WERI-Rb-1 (cell line): Measurements from ENCODE around the gene GAL3ST3.

Source experiments
- DNase-seq: peaks from one replicate; pipeline ENCODE4 v3.0.0-alpha.2; 2020
- H3K27ac ChIP-seq: fragments of 250-450 bp; sonication (Bioruptor Pico); 2 replicates; pipeline ENCODE4 v1.5.1; 2020; ENCODE audit warnings: mild to moderate bottlenecking, moderate library complexity
- H3K27me3 ChIP-seq: fragments of 250-450 bp; sonication (Bioruptor Pico); 2 replicates; pipeline ENCODE4 v1.5.1; 2021; ENCODE audit warnings: mild to moderate bottlenecking, low read depth, moderate library complexity; ENCODE audit not compliant: insufficient read depth, severe bottlenecking
- H3K36me3 ChIP-seq: fragments of 250-450 bp; sonication (Bioruptor Pico); 2 replicates; pipeline ENCODE4 v1.5.1; 2020; ENCODE audit warnings: mild to moderate bottlenecking, moderate library complexity
- H3K4me3 ChIP-seq: 2 replicates; pipeline ENCODE4 v1.5.1; 2011; ENCODE audit warnings: low read depth, mild to moderate bottlenecking, control low read depth, low read length
- H3K9me3 ChIP-seq: fragments of 250-450 bp; sonication (Bioruptor Pico); 2 replicates; pipeline ENCODE4 v1.5.1; 2021; ENCODE audit warnings: mild to moderate bottlenecking, moderate library complexity; ENCODE audit not compliant: severe bottlenecking
- TF ChIP-seq, protein P1 (sequence below): IDR thresholded peaks from 2 replicates; pipeline ENCODE4 v1.5.1; 2011; ENCODE audit warnings: low read depth, mild to moderate bottlenecking, control low read depth, inconsistent platforms, low read length

GAL3ST3 gene

DNA sequence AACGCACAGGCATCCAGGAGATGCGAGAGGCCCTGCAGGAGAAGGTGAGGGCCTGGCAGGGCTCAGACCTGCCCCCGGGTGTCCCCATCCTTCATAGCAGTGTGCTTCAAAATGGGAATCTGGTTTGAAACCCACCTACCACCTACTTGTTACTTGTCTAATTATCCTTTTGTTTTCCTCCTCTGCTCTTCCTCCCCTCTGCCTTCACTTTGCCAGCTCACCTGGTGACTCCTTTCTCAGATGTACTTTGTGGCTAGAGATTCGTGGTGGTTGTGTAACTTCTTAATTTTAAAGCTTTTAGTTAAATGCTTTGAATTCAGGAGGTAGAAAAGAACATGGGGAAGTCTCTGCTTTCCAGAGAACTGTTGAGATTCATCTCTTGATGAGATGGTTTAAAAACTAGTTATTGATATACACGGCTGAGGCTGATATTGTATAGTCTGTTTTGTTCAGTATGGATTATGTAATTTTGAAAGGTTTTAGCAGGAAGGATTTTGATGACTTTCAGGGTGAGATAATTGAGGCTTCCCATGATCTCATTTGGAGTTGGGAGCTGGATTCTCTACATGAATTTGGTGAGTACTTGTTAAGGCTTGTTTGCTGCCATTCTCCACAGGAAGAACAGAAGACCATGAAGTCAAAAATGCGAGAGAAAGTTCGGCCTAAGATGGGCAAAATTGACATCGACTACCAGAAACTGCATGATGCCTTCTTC is 11.2 kb upstream of the GAL3ST3 start:
- TF ChIP-seq, protein P1, sequence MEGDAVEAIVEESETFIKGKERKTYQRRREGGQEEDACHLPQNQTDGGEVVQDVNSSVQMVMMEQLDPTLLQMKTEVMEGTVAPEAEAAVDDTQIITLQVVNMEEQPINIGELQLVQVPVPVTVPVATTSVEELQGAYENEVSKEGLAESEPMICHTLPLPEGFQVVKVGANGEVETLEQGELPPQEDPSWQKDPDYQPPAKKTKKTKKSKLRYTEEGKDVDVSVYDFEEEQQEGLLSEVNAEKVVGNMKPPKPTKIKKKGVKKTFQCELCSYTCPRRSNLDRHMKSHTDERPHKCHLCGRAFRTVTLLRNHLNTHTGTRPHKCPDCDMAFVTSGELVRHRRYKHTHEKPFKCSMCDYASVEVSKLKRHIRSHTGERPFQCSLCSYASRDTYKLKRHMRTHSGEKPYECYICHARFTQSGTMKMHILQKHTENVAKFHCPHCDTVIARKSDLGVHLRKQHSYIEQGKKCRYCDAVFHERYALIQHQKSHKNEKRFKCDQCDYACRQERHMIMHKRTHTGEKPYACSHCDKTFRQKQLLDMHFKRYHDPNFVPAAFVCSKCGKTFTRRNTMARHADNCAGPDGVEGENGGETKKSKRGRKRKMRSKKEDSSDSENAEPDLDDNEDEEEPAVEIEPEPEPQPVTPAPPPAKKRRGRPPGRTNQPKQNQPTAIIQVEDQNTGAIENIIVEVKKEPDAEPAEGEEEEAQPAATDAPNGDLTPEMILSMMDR: no peak
- no peaks in the 10 kb centered on the region for H3K9me3 ChIP-seq
- DNase-seq: no peak
- peaks cover 95% of the 10 kb centered on the region for H3K36me3 ChIP-seq
- no peaks in the 10 kb centered on the region for H3K27me3 ChIP-seq
- no peak overlapping the region for H3K27ac ChIP-seq
- no peak overlapping the region for H3K4me3 ChIP-seq

DNA sequence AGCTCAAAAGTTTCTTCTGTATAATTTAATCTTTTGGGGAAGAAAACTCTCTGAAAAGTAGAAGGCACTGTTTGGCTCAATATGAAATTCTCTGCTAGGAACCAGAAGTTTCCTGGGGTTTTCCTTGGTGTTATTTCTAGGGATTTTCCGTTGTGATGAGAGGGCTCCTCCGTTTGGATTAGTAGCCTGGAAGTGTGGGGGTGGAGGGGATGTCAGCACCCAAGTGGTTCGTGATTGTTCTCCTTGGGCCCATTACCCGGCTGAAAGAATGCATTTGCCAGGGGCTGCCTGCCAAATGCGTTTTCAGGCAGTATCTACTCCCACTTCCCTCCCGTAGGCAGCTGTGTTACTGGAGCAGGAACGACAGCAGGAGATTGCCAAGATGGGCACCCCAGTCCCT is 7.5 kb upstream of the GAL3ST3 start:
- Histone ChIP-seq H3K4me3 (no peak overlapping the region), H3K36me3 (peaks cover 85% of the 10 kb centered on the region), H3K27me3 (no peaks in the 10 kb centered on the region), H3K9me3 (no peaks in the 10 kb centered on the region), H3K27ac (no peak overlapping the region)
- DNase-seq: no peak
- TF ChIP-seq, protein P1: no peak

DNA sequence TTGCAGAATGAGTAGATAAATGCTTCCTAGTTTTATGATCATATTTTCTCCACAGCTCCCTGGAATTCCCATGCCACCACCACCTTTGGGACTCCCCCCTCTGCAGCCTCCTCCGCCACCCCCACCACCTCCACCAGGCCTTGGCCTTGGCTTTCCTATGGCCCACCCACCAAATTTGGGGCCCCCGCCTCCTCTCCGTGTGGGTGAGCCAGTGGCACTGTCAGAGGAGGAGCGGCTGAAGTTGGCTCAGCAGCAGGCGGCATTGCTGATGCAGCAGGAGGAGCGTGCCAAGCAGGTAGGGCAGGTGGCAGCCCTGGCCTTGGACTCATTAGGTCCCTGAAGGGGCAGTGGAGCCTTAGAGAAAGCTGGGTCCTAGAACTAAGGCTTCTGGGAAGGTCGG is 6.1 kb upstream of the GAL3ST3 start:
- no peaks in the 10 kb centered on the region for H3K27me3 ChIP-seq
- no peak for DNase-seq
- peaks cover 70% of the 10 kb centered on the region for H3K36me3 ChIP-seq
- no peak overlapping the region for H3K27ac ChIP-seq
- TF ChIP-seq, protein P1: no peak
- no peak overlapping the region for H3K4me3 ChIP-seq
- no peaks in the 10 kb centered on the region for H3K9me3 ChIP-seq

DNA sequence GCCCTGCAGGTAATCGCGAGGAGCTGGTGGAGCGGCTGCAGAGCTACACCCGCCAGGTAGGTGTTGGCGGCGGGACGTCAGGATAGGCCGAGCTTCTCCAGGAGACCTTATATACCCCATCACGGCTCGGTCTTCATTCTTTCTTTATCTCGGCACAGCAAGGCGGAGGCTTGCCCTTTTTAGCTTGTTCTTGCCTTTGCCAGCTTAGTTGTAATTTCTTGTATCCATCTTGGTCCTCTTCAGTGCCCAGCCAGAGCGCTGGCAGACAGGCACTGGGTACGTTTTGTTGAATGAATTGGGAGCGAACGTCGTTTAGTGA is 3.7 kb upstream of the GAL3ST3 start:
- Histone ChIP-seq H3K36me3 (peaks cover 47% of the 10 kb centered on the region), H3K27ac (peak overlapping the region; percentile 98), H3K27me3 (no peaks in the 10 kb centered on the region), H3K9me3 (no peaks in the 10 kb centered on the region), H3K4me3 (peak overlapping the region; percentile 87)
- DNase-seq: no peak
- TF ChIP-seq, protein P1: no peak

DNA sequence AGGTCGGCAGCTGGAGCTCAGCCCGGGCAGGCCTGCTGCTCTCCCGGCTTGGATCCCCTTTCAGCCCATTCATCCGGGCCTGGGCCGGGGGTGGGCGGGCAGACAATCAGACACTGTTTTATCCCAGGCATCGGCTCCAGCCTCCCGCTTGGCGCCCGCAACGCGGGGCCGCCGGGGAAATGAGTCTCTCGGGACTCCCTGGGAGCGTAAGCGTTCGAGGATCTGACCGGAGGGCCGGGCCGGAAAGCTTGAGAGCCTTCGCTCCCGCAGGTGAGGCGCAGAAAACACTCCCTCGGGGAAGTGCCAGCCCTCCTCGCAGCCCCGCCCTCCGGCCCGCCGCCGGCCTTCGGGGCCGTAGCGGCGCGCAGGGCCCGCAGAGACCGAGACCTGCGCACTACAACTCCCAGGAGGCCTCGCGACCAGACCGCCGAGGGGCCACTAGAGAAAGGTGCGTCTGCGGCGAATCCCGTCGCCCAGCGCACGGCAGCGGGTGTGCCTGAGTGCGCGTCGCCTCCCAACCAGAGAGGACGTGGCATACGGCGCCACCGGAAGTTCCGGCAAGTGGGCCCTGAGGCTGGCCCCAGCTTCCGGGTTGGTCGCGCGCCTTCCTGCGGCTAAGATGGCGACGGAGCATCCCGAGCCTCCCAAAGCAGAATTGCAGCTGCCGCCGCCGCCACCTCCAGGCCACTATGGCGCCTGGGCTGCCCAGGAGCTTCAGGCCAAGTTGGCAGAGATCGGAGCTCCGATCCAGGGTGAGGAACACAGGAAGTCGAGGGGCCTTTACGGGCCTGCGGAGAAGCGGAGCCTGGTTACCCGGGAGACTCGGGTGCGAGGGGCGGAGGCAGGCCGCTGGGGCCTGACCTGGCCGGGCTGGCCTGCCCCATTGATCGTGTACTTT is 3.1 kb upstream of the GAL3ST3 start, which contains the start of gene SF3B2:
Gene SF3B2 (plus strand): TSS at position 599 of the 898 bp plus-strand sequence. CDS start 21 bp downstream, at position 620.
- peaks cover 41% of the 10 kb centered on the region for H3K36me3 ChIP-seq
- no peaks in the 10 kb centered on the region for H3K9me3 ChIP-seq
- H3K27ac ChIP-seq: peak within 1 kb of the TSS; percentile 98
- H3K4me3 ChIP-seq: peak within 1 kb of the TSS; percentile 87
- TF ChIP-seq, protein P1: no peak
- peak; percentile 98 for DNase-seq
- H3K27me3 ChIP-seq: no peaks in the 10 kb centered on the region
